Measurements from ENCODE around the gene CAPRIN1. TPM values are rescaled to one million over a fixed set of nuclear protein-coding genes. Genes with fewer than 3 reads are reported as not detected.

Gene CAPRIN1
- total RNA-seq, 1 experiment from 2014 or later: 301 TPM

- Histone ChIP-seq H3K9me3 (ENCODE audit: control insufficient read depth, low read depth, low read length) (no peaks in the 10 kb centered on the region), H4K5ac (ENCODE audit: insufficient read length, low read depth, low read length) (no peak overlapping the region), H3K23ac (ENCODE audit: insufficient read length, low read depth, low read length) (no peak overlapping the region), H3K4me2 (ENCODE audit: insufficient read depth, insufficient read length, low read length) (no peak overlapping the region), H3K79me2 (ENCODE audit: insufficient read depth, low read length) (no peaks in the 10 kb centered on the region), H4K91ac (ENCODE audit: insufficient read length, low read depth, low read length) (no peak overlapping the region), H2BK12ac (ENCODE audit: insufficient read length, low read depth, low read length) (no peak overlapping the region), H2BK120ac (ENCODE audit: low read depth, low read length, poor library complexity, severe bottlenecking) (no peak overlapping the region), H3K4me1 (ENCODE audit: insufficient read depth, low read length) (no peaks in the 10 kb centered on the region), H2BK5ac (ENCODE audit: insufficient read length, low read length) (no peak overlapping the region), H2AK5ac (ENCODE audit: insufficient read length, low read length) (no peak overlapping the region), H3K23me2 (ENCODE audit: insufficient read length, low read depth, low read length, poor library complexity, severe bottlenecking) (no peaks in the 10 kb centered on the region), H4K20me1 (ENCODE audit: control insufficient read depth, insufficient read depth, insufficient read length) (no peaks in the 10 kb centered on the region), H3K18ac (ENCODE audit: insufficient read length, low read depth, low read length) (no peak overlapping the region), H3K4ac (ENCODE audit: low read depth, low read length) (no peak overlapping the region), H2BK20ac (ENCODE audit: low read depth, low read length, poor library complexity, severe bottlenecking) (no peak overlapping the region), H3K9ac (ENCODE audit: extremely low read depth, insufficient read length, low read length) (no peak overlapping the region), H2AFZ (ENCODE audit: low read length) (no peak overlapping the region), H3K79me1 (ENCODE audit: insufficient read depth, low read depth, low read length, poor library complexity, severe bottlenecking) (no peaks in the 10 kb centered on the region), H4K8ac (replicated peaks; ENCODE audit: insufficient read length, low read depth, low read length) (no peak overlapping the region), H3K27me3 (ENCODE audit: insufficient read depth, low read length) (no peaks in the 10 kb centered on the region), H2BK15ac (ENCODE audit: low read depth, low read length) (no peak overlapping the region), H3K27ac (ENCODE audit: insufficient read length, low read depth, low read length) (no peak overlapping the region), H3T11ph (ENCODE audit: low read length) (no peak overlapping the region), H3K14ac (ENCODE audit: insufficient read depth, low read length) (no peak overlapping the region), H3K56ac (ENCODE audit: insufficient read length, low read depth, low read length) (no peak overlapping the region)
- no peak for DNase-seq
- TF ChIP-seq, protein P1, sequence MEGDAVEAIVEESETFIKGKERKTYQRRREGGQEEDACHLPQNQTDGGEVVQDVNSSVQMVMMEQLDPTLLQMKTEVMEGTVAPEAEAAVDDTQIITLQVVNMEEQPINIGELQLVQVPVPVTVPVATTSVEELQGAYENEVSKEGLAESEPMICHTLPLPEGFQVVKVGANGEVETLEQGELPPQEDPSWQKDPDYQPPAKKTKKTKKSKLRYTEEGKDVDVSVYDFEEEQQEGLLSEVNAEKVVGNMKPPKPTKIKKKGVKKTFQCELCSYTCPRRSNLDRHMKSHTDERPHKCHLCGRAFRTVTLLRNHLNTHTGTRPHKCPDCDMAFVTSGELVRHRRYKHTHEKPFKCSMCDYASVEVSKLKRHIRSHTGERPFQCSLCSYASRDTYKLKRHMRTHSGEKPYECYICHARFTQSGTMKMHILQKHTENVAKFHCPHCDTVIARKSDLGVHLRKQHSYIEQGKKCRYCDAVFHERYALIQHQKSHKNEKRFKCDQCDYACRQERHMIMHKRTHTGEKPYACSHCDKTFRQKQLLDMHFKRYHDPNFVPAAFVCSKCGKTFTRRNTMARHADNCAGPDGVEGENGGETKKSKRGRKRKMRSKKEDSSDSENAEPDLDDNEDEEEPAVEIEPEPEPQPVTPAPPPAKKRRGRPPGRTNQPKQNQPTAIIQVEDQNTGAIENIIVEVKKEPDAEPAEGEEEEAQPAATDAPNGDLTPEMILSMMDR (conservative IDR thresholded peaks at IDR 0.05): no peak
- Mint-ChIP-seq H3K4me1 (no peaks in the 10 kb centered on the region), H3K27ac (no peak overlapping the region), H3K27me3 (ENCODE audit: low read depth) (no peaks in the 10 kb centered on the region), H3K4me3 (no peak overlapping the region), H3K36me3 (ENCODE audit: insufficient read depth in 1 of 3, low read depth in 3 of 3) (peaks cover 47 to 91% (median 81%) of the 10 kb centered on the region in 3 experiments), H3K9me3 (no peaks in the 10 kb centered on the region)
- WGBS (ENCODE audit: extremely low coverage, insufficient read length, low lambda C conversion rate): no CpG with 5 or more reads among the region's 4 CpGs
These were observed 69.1 kb downstream of the CAPRIN1 start for GRCh38 chr11:34120651-34121050.
